K562 (cell line): Measurements from ENCODE around the gene TTLL12.
A peak's percentile ranks its signal among the peaks of the same experiment; 100 is the strongest.

Experiments used
- ADNP ChIP-seq: fragments of 200-800 bp; sonication (Bioruptor generic); IDR thresholded peaks from 2 replicates; pipeline ENCODE4 v1.6.1; 2016; ENCODE audit warnings: missing genetic modification characterization, missing compliant biosample characterization
- EGR1 ChIP-seq: fragments of 450-650 bp; conservative IDR thresholded peaks from 2 replicates; pipeline ENCODE4 v1.6.1; 2017; ENCODE audit warnings: mild to moderate bottlenecking
- POLR2G ChIP-seq: fragments of 200-400 bp; formaldehyde crosslinking; IDR thresholded peaks from 2 replicates; pipeline ENCODE4 v1.6.1; 2017; ENCODE audit warnings: low read depth, mild to moderate bottlenecking, antibody characterized with exemption, low read length, moderate library complexity
- TEAD1 ChIP-seq, 2 experiments: fragments of 450-650 bp in 1 of 2; sonication (generic) in 1 of 2; formaldehyde crosslinking; IDR thresholded peaks; 2 replicates each; pipeline versions ENCODE4 v1.4.0 to v1.8.0; 2020 to 2022; ENCODE audit warnings: mild to moderate bottlenecking in 2 of 2, missing genetic modification reagents in 1 of 2
- YY1 ChIP-seq, 3 experiments: IDR thresholded peaks; 2 replicates each; pipeline ENCODE4 v1.6.1; 2011; ENCODE audit warnings: low read length in 2 of 3, mild to moderate bottlenecking in 2 of 3, moderate library complexity in 2 of 3, borderline replicate concordance in 1 of 3, control low read depth in 1 of 3, low read depth in 1 of 3; ENCODE audit not compliant: insufficient read depth in 3 of 3, insufficient replicate concordance in 2 of 3, control insufficient read depth in 1 of 3, insufficient read length in 1 of 3; ENCODE audit errors: extremely low read depth in 1 of 3
- ZFP30 ChIP-seq: fragments of 250-450 bp; sonication (Bioruptor Pico); IDR thresholded peaks from 2 replicates; pipeline ENCODE4 v1.8.0; 2022; ENCODE audit warnings: moderate library complexity, mild to moderate bottlenecking, inconsistent platforms, borderline replicate concordance
- ZNF253 ChIP-seq: fragments of 250-450 bp; sonication (Bioruptor Pico); conservative IDR thresholded peaks from 2 replicates; pipeline ENCODE4 v1.6.1; 2021; ENCODE audit warnings: mild to moderate bottlenecking
- ZNF274 ChIP-seq: IDR thresholded peaks from 2 replicates; pipeline ENCODE4 v1.6.1; 2011; ENCODE audit warnings: low read depth, mild to moderate bottlenecking, low read length, moderate library complexity, borderline replicate concordance
- TF ChIP-seq, protein P1 (sequence below), 3 experiments: IDR thresholded peaks in 2 of 3; conservative IDR thresholded peaks in 1 of 3; 2 replicates each; pipeline ENCODE4 v1.5.1; 2011 to 2012; ENCODE audit warnings: low read length in 3 of 3, mild to moderate bottlenecking in 3 of 3, control low read depth in 2 of 3, improper control_type of control experiment in 1 of 3, inconsistent platforms in 1 of 3, low read depth in 1 of 3, mixed read lengths in 1 of 3, moderate library complexity in 1 of 3; ENCODE audit not compliant: insufficient read depth in 2 of 3
- TF ChIP-seq, protein P2 (sequence below): fragments of 250-450 bp; sonication (Bioruptor Pico); IDR thresholded peaks from 2 replicates; pipeline ENCODE4 v1.5.0; 2020; ENCODE audit warnings: mild to moderate bottlenecking, borderline replicate concordance

- TF ChIP-seq ZNF274: no peak
- TF ChIP-seq, protein P1, sequence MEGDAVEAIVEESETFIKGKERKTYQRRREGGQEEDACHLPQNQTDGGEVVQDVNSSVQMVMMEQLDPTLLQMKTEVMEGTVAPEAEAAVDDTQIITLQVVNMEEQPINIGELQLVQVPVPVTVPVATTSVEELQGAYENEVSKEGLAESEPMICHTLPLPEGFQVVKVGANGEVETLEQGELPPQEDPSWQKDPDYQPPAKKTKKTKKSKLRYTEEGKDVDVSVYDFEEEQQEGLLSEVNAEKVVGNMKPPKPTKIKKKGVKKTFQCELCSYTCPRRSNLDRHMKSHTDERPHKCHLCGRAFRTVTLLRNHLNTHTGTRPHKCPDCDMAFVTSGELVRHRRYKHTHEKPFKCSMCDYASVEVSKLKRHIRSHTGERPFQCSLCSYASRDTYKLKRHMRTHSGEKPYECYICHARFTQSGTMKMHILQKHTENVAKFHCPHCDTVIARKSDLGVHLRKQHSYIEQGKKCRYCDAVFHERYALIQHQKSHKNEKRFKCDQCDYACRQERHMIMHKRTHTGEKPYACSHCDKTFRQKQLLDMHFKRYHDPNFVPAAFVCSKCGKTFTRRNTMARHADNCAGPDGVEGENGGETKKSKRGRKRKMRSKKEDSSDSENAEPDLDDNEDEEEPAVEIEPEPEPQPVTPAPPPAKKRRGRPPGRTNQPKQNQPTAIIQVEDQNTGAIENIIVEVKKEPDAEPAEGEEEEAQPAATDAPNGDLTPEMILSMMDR (IDR thresholded peaks at IDR 0.05 in 2 of 3, conservative IDR thresholded peaks at IDR 0.05 in 1 of 3; ENCODE audit: insufficient read depth in 2 of 3, low read depth in 1 of 3, low read length in 3 of 3): no peak
- TF ChIP-seq, protein P2, sequence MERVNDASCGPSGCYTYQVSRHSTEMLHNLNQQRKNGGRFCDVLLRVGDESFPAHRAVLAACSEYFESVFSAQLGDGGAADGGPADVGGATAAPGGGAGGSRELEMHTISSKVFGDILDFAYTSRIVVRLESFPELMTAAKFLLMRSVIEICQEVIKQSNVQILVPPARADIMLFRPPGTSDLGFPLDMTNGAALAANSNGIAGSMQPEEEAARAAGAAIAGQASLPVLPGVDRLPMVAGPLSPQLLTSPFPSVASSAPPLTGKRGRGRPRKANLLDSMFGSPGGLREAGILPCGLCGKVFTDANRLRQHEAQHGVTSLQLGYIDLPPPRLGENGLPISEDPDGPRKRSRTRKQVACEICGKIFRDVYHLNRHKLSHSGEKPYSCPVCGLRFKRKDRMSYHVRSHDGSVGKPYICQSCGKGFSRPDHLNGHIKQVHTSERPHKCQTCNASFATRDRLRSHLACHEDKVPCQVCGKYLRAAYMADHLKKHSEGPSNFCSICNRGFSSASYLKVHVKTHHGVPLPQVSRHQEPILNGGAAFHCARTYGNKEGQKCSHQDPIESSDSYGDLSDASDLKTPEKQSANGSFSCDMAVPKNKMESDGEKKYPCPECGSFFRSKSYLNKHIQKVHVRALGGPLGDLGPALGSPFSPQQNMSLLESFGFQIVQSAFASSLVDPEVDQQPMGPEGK (CRISPR knock-in tag): no peak
- TF ChIP-seq YY1 (IDR thresholded peaks at IDR 0.05; ENCODE audit: borderline replicate concordance in 1 of 3, control insufficient read depth in 1 of 3, extremely low read depth in 1 of 3, insufficient read depth in 3 of 3, insufficient read length in 1 of 3, insufficient replicate concordance in 2 of 3, low read depth in 1 of 3, low read length in 2 of 3): no peak
- no peak for TF ChIP-seq ADNP (tag)
- no peak for TF ChIP-seq POLR2G
- TF ChIP-seq ZFP30: no peak
- no peak for TF ChIP-seq TEAD1 (CRISPR knock-in tag; IDR thresholded peaks at IDR 0.05)
- peak; percentile 43 for TF ChIP-seq EGR1
- TF ChIP-seq ZNF253 (CRISPR knock-in tag): no peak
Observed at GRCh38 chr22:43222262-43222661, 35.3 kb upstream of the TTLL12 start.
